Neural progenitor cell (in vitro differentiated cells): ENCODE results near the gene LAG3.

Experiments used
- CTCF ChIP-seq: fragments of 200-600 bp; sonication (generic); IDR thresholded peaks from 2 replicates; pipeline ENCODE4 v1.5.1; 2017; ENCODE audit warnings: antibody characterized with exemption, mild to moderate bottlenecking
- EZH2 ChIP-seq: fragments of 200-600 bp; sonication (generic); IDR thresholded peaks from 2 replicates; pipeline ENCODE4 v1.6.1; 2017; ENCODE audit warnings: antibody characterized with exemption, mild to moderate bottlenecking, moderate library complexity
- EZH2phosphoT487 ChIP-seq: fragments of 200-600 bp; sonication (generic); IDR thresholded peaks from 2 replicates; pipeline ENCODE4 v1.6.1; 2017; ENCODE audit warnings: antibody characterized with exemption

GRCh38 chr12:6765048-6765633, 7.2 kb upstream of the LAG3 start:
- no peak for TF ChIP-seq CTCF
- TF ChIP-seq EZH2phosphoT487: no peak
- no peak for TF ChIP-seq EZH2
